ENCODE results near the gene CLPTM1.
"Not testable (repeated sequence)": the region's sequence is repeated elsewhere in the genome, so short reads cannot be mapped to it uniquely, and the experiment has no call there.

DNA sequence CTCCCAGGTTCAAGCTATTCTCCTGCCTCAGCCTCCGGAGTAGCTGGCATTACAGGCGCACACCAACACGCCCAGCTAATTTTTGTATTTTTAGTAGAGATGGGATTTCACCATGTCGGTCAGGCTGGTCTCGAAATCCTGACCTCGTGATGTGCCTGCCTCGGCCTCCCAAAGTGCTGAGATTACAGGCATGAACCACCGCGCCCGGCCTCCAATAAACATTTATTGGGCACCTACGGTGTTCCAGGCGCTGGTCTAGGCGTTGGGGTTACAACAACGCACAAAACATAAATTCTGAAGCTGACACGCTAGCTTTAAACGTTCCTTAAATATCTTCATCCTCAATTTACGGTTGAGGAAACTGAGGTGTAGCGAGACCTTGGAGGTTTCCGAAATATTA, 45.5 kb downstream of the CLPTM1 start:
- not testable (repeated sequence) for TF ChIP-seq TAF1 (IDR thresholded peaks at IDR 0.05; ENCODE audit: low read depth, low read length); KDM5A (IDR thresholded peaks at IDR 0.05; ENCODE audit: low read length); KDM1A (IDR thresholded peaks at IDR 0.05; ENCODE audit: borderline replicate concordance, low read length); TCF12 (IDR thresholded peaks at IDR 0.05; ENCODE audit: low read depth, low read length)
- TF ChIP-seq, protein P1, sequence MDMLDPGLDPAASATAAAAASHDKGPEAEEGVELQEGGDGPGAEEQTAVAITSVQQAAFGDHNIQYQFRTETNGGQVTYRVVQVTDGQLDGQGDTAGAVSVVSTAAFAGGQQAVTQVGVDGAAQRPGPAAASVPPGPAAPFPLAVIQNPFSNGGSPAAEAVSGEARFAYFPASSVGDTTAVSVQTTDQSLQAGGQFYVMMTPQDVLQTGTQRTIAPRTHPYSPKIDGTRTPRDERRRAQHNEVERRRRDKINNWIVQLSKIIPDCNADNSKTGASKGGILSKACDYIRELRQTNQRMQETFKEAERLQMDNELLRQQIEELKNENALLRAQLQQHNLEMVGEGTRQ (IDR thresholded peaks at IDR 0.05; ENCODE audit: low read length), result not testable (repeated sequence)
- TF ChIP-seq, protein P2, sequence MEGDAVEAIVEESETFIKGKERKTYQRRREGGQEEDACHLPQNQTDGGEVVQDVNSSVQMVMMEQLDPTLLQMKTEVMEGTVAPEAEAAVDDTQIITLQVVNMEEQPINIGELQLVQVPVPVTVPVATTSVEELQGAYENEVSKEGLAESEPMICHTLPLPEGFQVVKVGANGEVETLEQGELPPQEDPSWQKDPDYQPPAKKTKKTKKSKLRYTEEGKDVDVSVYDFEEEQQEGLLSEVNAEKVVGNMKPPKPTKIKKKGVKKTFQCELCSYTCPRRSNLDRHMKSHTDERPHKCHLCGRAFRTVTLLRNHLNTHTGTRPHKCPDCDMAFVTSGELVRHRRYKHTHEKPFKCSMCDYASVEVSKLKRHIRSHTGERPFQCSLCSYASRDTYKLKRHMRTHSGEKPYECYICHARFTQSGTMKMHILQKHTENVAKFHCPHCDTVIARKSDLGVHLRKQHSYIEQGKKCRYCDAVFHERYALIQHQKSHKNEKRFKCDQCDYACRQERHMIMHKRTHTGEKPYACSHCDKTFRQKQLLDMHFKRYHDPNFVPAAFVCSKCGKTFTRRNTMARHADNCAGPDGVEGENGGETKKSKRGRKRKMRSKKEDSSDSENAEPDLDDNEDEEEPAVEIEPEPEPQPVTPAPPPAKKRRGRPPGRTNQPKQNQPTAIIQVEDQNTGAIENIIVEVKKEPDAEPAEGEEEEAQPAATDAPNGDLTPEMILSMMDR (IDR thresholded peaks at IDR 0.05; ENCODE audit: control extremely low read depth in 1 of 3, insufficient read depth in 1 of 3, low read depth in 1 of 3, low read length in 3 of 3), result not testable (repeated sequence)
- TF ChIP-seq, protein P3, sequence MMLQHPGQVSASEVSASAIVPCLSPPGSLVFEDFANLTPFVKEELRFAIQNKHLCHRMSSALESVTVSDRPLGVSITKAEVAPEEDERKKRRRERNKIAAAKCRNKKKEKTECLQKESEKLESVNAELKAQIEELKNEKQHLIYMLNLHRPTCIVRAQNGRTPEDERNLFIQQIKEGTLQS (IDR thresholded peaks at IDR 0.05; ENCODE audit: insufficient read depth, low read depth, low read length), result not testable (repeated sequence)
- TF ChIP-seq, protein P4, sequence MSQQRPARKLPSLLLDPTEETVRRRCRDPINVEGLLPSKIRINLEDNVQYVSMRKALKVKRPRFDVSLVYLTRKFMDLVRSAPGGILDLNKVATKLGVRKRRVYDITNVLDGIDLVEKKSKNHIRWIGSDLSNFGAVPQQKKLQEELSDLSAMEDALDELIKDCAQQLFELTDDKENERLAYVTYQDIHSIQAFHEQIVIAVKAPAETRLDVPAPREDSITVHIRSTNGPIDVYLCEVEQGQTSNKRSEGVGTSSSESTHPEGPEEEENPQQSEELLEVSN (IDR thresholded peaks at IDR 0.05), result not testable (repeated sequence)
- TF ChIP-seq, protein P5, sequence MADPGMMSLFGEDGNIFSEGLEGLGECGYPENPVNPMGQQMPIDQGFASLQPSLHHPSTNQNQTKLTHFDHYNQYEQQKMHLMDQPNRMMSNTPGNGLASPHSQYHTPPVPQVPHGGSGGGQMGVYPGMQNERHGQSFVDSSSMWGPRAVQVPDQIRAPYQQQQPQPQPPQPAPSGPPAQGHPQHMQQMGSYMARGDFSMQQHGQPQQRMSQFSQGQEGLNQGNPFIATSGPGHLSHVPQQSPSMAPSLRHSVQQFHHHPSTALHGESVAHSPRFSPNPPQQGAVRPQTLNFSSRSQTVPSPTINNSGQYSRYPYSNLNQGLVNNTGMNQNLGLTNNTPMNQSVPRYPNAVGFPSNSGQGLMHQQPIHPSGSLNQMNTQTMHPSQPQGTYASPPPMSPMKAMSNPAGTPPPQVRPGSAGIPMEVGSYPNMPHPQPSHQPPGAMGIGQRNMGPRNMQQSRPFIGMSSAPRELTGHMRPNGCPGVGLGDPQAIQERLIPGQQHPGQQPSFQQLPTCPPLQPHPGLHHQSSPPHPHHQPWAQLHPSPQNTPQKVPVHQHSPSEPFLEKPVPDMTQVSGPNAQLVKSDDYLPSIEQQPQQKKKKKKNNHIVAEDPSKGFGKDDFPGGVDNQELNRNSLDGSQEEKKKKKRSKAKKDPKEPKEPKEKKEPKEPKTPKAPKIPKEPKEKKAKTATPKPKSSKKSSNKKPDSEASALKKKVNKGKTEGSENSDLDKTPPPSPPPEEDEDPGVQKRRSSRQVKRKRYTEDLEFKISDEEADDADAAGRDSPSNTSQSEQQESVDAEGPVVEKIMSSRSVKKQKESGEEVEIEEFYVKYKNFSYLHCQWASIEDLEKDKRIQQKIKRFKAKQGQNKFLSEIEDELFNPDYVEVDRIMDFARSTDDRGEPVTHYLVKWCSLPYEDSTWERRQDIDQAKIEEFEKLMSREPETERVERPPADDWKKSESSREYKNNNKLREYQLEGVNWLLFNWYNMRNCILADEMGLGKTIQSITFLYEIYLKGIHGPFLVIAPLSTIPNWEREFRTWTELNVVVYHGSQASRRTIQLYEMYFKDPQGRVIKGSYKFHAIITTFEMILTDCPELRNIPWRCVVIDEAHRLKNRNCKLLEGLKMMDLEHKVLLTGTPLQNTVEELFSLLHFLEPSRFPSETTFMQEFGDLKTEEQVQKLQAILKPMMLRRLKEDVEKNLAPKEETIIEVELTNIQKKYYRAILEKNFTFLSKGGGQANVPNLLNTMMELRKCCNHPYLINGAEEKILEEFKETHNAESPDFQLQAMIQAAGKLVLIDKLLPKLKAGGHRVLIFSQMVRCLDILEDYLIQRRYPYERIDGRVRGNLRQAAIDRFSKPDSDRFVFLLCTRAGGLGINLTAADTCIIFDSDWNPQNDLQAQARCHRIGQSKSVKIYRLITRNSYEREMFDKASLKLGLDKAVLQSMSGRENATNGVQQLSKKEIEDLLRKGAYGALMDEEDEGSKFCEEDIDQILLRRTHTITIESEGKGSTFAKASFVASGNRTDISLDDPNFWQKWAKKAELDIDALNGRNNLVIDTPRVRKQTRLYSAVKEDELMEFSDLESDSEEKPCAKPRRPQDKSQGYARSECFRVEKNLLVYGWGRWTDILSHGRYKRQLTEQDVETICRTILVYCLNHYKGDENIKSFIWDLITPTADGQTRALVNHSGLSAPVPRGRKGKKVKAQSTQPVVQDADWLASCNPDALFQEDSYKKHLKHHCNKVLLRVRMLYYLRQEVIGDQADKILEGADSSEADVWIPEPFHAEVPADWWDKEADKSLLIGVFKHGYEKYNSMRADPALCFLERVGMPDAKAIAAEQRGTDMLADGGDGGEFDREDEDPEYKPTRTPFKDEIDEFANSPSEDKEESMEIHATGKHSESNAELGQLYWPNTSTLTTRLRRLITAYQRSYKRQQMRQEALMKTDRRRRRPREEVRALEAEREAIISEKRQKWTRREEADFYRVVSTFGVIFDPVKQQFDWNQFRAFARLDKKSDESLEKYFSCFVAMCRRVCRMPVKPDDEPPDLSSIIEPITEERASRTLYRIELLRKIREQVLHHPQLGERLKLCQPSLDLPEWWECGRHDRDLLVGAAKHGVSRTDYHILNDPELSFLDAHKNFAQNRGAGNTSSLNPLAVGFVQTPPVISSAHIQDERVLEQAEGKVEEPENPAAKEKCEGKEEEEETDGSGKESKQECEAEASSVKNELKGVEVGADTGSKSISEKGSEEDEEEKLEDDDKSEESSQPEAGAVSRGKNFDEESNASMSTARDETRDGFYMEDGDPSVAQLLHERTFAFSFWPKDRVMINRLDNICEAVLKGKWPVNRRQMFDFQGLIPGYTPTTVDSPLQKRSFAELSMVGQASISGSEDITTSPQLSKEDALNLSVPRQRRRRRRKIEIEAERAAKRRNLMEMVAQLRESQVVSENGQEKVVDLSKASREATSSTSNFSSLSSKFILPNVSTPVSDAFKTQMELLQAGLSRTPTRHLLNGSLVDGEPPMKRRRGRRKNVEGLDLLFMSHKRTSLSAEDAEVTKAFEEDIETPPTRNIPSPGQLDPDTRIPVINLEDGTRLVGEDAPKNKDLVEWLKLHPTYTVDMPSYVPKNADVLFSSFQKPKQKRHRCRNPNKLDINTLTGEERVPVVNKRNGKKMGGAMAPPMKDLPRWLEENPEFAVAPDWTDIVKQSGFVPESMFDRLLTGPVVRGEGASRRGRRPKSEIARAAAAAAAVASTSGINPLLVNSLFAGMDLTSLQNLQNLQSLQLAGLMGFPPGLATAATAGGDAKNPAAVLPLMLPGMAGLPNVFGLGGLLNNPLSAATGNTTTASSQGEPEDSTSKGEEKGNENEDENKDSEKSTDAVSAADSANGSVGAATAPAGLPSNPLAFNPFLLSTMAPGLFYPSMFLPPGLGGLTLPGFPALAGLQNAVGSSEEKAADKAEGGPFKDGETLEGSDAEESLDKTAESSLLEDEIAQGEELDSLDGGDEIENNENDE (IDR thresholded peaks at IDR 0.05; ENCODE audit: insufficient replicate concordance, low read length), result not testable (repeated sequence)
